Measurements from ENCODE around the gene OPN4.

GRCh38 chr10:86698207-86698940 is 44.0 kb downstream of the OPN4 start:
- TF ChIP-seq, protein P1, sequence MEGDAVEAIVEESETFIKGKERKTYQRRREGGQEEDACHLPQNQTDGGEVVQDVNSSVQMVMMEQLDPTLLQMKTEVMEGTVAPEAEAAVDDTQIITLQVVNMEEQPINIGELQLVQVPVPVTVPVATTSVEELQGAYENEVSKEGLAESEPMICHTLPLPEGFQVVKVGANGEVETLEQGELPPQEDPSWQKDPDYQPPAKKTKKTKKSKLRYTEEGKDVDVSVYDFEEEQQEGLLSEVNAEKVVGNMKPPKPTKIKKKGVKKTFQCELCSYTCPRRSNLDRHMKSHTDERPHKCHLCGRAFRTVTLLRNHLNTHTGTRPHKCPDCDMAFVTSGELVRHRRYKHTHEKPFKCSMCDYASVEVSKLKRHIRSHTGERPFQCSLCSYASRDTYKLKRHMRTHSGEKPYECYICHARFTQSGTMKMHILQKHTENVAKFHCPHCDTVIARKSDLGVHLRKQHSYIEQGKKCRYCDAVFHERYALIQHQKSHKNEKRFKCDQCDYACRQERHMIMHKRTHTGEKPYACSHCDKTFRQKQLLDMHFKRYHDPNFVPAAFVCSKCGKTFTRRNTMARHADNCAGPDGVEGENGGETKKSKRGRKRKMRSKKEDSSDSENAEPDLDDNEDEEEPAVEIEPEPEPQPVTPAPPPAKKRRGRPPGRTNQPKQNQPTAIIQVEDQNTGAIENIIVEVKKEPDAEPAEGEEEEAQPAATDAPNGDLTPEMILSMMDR (conservative IDR thresholded peaks at IDR 0.05; ENCODE audit: low read depth, low read length): no peak
- no peak for TF ChIP-seq EZH2 (IDR thresholded peaks at IDR 0.05; ENCODE audit: borderline replicate concordance, low read depth, low read length, poor library complexity, severe bottlenecking)

Data from A673 (cell line).